Stimulated activated CD8-positive, alpha-beta memory T cell treated with anti-CD3 and anti-CD28 coated beads, Interleukin-4, amount 100 ng/mL, for 24 hours (primary cell): ENCODE results near the gene FRMD8.

Experiments
- DNase-seq: peaks from one replicate; pipeline ENCODE4 v3.0.0-alpha.2; 2020; ENCODE audit warnings: low read depth

Gene FRMD8

DNA sequence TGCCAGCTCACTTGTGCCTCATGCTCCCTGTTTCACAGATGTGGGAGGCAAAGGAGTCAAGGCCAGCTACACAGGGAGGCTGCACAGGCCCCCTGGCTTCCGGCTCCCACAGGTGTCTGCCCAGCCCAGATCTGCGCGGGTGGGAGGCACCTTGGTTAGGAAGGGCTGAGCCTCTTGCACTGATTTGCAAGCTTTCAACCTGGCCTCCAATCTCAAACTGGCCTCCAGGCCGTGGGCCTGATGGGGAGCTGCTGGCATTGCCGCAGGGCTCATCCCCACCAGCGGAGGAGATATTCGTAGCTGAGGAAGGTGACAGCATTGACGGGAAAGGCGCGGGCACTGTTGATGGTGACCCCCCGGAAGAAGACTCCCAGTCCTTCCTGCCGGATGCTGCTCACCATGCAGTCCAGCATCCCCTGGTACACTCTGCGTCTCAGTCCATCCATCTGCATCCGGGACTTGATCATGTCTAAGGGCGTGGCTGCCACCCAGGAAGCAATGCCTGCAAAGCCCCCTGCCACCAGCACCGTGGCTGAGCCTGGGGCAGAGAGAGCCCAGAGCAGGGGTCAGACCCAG lies 10.2 kb upstream of the FRMD8 start:
- no peak for DNase-seq

DNA sequence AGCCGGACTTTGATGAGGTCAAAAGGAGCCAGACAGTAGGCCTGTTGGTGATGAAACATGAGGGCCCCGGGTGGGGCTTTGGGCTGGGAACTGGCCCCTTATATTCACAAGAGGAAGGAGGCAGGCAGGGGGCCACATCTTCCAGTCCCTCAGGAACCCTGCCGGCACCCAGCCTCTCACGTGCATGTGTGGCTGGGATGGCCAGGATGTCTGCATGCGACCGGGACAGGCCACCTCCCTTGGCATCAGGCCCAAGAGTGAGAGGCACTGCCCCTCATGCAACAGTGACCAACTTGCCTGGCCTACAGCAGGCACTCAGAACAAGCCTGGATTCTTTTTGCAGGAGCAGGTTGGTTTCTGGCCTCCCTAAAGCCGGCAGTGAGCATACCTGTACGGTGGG lies 9.4 kb upstream of the FRMD8 start:
- DNase-seq: no peak

DNA sequence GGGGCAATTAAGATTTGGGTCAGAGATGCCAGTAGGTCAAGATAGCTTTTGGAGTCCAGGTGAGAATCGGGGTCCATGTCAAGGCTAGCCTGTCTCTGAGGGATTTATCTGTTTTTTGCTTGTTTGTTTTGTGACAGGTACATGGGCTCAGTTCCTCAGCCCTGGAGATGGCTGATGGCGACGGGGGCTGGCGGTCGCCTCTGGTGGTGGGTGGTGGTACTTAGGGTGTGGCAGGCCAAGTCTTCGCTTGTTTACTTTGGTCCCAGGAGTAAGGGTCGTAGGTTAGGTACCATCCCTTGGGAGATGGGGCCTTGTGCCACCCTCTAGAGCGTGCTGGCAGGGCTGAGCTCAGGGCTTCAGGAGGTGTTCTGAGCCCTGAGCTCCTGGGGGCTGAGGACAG lies 8.7 kb upstream of the FRMD8 start:
- no peak for DNase-seq

DNA sequence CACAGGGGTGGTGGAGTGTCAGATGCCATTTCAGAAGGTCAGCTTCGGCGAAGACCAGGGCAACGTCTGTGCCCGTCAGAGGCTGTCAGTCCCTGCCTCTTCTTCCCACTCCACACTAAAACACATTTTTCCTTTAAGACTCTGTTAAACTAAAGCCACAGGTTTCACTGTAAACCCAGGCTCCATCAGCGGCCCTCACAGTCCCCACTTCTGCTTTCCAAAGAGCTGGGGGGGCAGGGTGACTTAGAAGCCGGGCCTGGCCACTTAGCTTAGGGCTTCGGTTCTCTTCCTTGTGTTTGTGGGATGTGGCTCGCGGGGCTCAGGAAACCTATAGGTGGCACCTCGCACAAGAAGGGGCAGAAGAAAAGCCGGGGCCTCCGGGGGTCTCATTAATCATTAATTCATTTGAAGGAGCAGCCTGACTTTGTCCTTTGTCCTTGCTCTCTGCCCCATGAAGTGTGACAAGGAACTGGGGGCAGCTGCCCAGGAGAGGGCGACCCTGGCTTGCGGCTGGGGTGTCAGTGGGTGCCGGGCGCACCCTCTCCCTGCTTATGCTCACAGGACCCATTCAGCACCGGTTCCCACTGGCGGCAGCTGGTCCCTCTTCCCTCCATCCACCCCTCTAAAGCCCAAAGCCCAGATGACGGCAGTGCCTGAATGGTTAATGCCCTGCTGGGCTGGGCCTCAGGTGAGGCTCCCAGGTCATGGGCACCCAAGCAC lies 8.1 kb upstream of the FRMD8 start:
- DNase-seq: no peak

DNA sequence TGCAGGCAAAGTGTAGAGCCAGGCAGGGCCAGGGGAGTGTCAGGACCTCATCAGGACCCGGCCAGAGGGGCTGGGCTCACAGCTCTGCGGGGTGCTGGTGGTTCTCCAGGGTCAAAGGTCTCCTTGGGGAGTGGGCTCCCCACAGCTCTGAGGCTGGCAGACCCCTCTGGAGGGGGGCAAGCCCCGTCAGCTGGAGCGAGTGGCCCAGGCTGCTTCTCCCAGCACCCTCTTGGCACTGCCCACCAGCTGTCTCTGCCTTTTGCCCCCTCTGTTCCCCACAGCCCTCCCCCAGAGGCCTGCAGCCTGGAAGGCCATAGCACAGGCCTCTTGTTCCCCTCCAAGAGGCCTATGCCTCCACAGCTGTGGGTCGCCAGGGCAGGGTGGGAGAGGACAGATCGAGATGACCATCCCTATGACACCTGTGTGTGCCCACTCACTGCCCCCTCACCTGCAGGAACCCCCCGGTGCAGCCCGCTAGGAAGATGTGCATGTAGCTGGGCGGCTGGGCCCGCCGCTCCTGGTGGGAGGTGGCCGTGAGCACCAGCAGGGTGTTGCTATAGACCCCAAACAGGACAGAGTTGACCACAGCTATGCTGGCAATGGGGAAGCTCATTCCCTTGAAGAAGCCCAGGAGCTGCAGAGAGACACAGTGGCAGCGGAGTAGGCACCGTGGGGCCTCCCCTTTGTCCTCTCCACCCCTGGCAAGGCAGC lies 7.4 kb upstream of the FRMD8 start:
- DNase-seq: no peak

DNA sequence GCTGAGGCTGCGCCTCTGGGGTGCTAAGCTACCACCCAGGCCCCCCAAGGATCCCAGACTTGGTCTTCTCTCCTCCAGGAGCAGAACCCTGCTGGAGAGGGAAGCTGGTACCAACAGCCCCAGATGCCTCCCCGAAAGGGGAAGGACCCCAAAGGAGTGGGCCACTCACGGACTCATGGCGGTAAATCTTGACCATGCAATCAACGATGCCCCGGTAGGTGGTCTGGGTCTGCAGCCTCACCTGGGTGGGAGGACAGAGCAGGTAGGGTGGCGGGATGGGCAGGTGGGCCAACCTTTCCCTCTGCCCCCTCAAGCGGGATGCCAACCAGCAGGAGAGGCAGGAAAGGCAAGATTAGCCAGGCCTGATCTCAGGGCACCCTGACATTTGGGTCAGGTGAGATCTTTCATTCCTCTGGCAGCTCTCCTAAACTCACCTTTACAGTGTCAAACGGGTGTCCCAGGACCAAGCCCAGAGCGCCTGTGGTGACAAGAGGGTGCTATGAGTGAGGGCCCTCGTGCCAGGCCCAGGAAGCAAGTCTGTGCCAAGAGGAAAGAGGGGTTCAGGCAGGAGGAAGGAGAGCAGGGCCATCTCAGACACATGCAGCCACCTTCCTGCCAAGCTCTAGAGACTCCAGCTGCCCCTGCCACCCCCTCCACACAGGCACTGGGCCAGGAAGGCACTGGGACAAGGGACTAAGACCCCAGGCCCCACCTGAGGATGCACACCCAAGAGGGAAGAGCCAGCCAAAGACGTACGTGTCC lies 6.6 kb upstream of the FRMD8 start:
- DNase-seq: no peak

DNA sequence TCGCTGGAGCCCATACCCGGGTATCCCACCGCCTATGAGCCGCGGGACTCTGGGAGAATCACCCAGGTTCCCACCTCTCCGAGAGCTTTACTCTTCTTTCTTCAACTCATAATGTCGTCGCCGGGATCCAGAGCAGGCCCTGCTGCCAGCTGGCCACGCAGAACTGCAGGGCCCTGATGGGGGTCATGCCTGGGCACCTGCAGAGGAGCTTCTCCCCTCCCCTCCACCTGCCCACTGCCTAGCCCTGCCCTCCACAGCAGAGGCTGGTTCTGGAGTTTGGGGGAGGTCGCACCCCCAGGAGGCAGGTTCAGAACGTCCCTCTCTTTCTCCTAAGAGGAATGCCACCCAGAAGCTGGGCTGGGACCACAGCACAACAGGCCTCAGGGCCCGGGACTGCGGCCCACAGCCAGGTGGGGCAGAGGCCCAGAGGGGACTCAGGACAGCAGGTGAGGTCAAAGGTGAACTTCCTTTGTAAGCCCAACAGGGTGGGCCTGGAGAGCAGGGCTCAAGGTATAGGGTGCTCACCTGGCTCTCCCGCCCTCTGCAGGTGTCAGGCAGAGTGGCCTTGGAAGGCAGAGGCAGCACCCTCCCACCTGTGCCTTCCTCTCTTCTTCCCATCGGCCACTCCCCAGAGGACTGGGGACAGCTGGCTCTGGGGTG lies 5.8 kb upstream of the FRMD8 start:
- DNase-seq: no peak

DNA sequence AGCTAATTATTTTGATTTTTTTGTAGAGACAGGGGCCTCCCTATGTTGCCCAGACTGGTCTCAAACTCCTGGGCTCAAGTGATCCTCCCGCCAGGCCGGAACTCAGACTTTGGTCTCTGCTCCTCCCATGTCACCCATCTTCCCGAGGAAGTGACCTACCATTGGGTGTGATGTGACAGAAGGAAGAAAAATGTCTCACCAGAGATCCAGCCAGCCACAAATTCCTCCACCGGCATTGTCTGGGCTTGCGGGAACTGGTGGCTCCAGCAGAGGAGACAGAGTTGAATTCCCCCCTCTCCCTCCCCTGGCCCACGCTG lies 4.8 kb upstream of the FRMD8 start:
- DNase-seq: no peak

DNA sequence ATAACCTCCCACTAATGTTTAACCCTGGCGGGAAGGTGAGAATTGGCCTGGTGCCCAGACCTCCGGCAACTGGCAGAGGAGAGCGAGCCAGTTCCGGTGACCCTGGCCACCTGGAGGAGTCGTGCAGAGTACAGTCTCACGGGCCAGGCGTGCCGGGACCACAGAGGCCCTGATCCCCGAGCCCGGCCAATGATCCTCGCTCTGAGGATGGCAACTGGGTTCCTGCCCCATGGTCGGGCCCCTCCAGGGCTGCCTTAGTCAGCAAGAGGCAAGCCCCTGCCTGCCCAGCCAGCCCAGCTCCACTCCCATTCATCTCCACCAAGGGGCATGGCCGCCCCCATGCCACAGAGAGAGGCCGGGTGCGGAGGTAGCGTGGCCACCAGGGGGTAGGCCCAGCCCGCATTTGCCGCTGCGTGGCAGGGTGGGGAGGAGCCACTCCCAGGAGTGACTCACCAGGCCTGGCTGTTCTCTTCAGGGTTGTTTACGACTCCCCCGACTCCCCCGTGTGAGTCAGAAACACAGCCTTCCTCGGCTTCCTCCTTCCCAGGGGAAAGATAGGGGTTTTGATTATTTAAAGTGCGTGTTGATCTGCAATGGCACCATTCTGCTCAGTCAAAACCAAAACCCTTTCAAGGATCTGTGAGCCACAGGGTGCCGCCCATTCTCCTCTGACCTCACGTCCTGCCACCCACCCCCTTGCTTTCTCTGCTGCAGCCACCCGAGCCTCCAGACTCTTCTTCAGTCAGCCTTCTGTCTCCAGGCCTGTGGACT lies 4.2 kb upstream of the FRMD8 start, which contains the start of gene SLC25A45:
SLC25A45 (minus strand) TSS at position 614 of the 771 bp plus-strand sequence. CDS start 695 bp downstream, outside the sequence.
- DNase-seq: peak; percentile 92

DNA sequence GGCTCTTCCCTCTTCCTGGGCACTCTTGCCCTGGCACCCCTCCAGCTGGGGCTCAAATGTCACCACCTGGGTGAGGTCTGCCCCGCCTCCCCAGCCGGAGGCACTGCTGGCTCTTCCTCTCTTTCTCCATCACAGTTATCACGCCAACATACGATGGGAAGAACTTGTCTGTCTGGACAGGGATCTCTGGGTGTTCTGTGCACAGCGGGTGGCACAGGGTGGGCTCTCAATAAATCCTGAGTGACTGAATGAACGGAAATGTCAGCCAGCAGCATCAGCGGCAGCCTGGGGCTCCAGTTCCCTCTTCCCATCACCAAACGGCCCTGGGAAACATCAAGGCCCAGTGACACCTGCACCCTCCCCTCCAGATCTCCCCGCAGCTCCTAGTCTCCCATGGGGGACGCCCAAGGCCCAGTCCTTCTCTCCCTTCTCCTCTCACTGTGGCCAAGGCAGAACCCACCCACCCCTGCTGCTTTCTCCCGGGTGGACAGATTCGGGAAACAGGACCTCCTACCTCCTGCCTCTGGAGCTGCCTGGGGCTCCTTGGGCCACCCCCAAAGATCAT lies 3.6 kb upstream of the FRMD8 start:
- DNase-seq: no peak

DNA sequence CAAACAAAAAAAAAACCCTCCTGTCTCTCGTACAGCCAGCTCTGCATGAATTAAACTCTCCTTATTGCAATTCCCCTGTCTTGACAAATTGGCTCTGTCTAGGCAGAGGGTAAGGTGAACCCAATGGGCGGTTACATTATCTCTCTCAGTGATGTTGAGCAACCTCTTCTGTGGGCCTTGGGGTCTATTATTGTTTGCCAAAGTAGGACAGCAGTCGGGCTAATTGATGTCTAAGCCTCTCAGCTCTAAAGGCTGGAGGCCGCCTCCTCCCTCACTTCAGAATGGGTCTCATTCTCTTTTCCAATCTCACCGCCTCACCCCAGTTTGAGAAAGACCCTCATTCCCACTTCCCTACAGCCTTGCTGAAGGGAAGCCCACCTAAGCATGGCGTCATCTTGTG lies 2.7 kb upstream of the FRMD8 start:
- DNase-seq: no peak

DNA sequence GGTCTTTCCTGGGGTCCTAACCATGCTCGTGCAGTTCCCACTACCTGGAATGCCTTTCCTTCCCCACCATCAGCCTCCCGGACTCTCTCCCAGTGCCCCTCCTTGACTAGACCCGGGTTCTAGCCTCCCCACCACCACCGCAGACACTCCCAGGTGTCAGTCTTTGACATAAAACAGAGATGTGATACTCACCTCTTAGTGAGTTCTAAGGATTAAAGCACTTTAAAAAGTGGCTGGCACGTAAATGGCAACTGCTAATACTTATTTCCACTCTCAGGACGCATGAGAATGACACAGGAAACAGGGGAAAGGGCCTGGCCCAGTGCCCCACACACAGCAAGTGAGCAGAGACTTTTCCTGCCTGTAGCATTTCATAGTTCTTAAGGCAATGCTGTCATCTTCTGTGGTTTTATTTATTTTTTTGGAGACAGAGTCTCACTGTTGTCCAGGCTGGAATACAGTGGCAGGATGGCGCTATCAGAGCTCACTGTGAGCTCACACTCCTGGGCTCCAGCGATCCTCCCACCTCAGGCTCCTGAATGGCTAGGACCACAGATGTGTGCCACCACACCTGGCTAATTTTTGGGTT lies 2.0 kb upstream of the FRMD8 start:
- DNase-seq: no peak

DNA sequence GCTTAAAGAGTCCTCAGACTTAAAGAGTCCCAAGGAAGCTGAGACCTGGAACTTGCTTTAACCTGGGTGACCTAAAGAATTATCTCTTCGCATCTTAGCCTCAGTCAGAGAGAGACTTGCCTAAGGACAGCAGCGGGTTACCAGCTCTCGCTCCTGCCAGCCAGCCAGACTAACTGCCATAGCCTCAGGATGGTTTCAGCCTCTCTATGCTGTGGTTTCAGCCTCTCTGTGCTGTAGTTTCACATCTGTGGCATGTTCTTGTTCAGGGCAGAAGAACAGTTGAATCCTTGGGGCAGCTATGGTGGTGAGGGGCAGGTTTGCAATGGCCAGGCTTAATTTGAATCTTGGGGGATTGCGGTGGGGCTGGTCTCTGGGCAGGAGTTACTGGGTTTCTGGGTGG lies 2.3 kb downstream of the FRMD8 start:
- no peak for DNase-seq

DNA sequence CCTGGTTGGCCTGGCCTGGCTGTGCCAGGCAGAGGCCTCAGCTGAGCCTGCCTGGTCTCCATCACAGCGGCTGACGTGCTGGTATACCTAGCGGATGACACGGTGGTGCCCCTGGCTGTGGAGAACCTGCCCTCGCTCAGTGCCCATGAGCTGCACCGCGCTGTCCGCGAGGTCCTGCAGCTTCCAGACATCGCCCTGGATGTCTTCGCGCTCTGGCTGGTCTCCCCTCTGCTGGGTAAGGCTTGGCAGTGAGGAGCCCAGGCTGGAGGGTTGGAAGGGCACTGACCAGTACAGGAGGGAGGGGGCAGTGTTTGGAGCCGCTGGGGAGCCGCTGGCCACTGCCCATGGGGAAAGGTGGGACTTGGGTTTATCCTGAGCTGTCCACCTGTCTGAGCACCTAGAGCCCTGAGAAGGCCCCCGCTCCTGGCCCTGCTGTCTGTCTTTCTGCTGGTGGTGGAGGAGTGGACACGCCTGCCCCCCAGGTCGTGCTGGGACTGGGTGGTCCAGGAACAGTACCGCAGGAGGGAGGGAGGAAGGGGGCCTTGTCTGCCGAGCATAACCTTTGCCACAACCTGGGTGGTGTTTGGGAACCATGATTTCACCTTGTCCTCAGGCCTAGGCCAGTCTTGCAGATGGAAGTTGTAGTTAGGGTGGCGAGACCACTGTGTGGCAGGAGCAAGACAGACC lies 3.0 kb downstream of the FRMD8 start:
- DNase-seq: no peak

DNA sequence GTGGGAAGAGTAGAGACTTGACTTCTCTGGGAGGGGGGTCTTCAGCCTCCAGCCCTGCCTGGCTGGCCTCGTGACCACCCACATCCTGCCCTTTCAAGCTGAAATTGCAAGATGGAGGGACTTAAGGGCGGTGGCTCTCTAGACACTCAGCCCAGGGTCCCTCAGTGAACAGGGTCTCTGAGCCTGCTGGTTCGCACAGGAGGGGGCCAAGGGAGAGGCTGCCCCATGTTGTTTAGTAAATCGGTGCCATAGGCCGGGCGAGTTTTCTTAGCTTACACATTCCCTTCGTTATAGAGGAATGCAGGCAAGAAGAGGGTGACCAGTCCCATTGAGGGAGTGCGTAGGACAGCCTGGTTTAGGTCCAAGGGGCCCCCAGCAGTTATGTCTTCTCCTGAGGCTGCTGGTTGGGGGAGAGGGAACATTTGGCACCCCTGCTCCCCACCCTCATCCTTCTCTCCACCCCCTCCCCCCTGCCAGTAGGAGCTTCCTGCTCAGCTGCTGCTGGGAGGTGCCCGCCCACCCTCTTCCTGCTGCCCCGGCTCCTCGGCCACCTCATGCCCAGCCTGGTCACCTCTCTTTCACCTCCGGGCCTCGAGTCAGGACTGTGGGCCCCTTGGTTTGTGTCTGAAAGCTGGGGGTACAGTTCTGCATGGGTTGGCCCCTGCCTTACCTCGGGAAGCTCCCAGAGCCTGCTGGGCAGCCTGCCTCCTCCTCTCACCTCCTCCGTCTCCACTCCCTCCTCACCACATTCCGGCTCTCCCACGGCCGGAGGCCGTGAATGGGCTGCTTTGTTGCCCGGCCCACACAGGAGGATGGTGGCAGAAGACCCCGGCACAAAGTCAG lies 3.9 kb downstream of the FRMD8 start:
- no peak for DNase-seq

DNA sequence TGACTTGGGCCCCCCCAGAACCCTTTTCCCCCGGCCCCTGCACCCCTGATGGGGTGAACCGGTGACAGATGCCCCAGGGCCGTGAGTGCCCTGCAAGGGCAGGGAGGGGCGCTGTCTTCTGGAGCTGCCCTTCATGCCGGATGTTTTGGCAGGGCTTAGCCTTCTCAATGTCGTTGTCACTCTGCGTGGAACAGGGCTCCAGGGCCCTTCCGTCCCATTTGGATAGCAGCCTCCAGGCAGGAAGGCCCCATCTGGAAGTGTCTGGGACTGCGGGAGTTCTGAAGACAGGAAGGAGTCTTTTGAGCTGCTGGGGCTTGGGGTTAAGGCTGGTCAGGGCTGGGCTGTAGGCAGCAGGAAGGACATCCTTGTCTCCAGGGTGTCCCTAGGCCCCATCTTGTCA lies 4.6 kb downstream of the FRMD8 start:
- DNase-seq: no peak

DNA sequence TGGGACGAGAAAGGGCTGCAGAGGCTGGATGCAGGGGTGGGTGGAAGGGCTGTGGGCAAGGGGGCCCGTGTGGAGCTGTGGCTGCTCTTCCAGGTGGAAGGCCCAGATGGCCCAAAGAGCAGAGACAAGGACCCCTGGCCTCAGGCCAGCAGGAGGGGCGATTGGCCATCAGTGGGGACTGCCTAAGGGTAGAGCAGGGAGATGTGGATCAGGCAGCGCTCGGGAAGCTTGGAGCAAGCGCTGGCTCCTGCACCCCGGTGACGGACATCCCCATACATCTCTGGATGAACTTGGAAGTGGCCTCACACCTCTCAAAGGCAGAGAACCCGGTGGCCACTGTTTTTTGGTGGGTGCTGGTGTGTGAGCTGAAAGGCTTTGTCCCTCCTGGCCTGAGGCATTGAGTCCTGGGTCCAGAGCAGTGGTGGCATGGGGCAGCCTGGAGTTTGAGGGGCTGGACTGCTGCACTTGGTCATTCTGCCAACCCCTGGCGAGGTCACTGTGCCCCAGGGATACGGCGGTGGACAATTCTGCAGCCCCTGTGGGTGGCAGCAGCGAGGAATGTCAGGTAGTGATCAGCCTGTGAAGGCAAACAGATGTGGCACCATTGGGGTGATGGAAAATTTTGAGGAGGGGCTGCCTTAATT lies 5.9 kb downstream of the FRMD8 start:
- DNase-seq: no peak

DNA sequence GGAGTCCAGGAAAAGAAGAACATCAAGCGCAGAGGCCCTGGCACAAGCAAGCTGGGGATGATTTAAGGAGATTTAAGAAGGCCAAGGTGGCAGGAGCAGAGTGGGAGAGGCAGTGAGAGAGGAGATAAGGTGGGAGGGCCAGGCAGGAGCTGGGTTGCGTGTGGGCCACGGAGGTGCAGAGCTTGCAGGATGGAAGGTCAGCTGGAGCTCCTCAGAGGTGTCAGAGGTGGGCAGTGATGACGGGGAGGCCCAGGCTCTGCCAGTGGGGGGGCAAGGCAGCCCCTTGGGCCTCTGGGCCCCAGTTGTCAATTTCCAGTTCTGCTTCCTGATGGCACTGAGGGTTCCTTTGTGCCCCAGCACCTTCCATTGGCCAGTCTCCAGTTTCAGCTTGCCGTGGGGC lies 6.5 kb downstream of the FRMD8 start:
- DNase-seq: no peak
